H1 (cell line): ENCODE measurements around the gene ZNF140. TPM values are rescaled to one million over a fixed set of nuclear protein-coding genes. Genes with fewer than 3 reads are reported as not detected.

Experiments
- CTCF ChIA-PET: fragments of 300-600 bp; sonication (Branson Sonifier 250); formaldehyde crosslinking; loops from one replicate; lab custom pipeline; 2021; ENCODE audit not compliant: partially characterized antibody; lab: Charles Lee
- POLR2A ChIA-PET: fragments of 300-600 bp; sonication (Branson Sonifier 250); formaldehyde crosslinking; loops from one replicate; lab custom pipeline; 2021; ENCODE audit warnings: inconsistent platforms; ENCODE audit not compliant: partially characterized antibody; lab: Charles Lee
- DNase-seq, 2 experiments: peaks; one replicate each; pipeline versions ENCODE4 v3.0.0 to v3.0.0-alpha.2; 2010 to 2022; ENCODE audit warnings: low spot score in 2 of 2, low read depth in 1 of 2, mixed read lengths in 1 of 2
- FAIRE-seq: peaks from 2 replicates; lab custom pipeline; 2011; peaks lifted over from hg19 to GRCh38; lab: Jason Lieb, UNC
- H2AFZ ChIP-seq: 2 replicates; pipeline ENCODE4 v1.8.1; 2012; ENCODE audit warnings: low read length, inconsistent platforms
- H2AK5ac ChIP-seq: 2 replicates; pipeline ENCODE4 v1.6.1; 2013; ENCODE audit warnings: low read depth, low read length
- H2BK120ac ChIP-seq: replicated peaks from 2 replicates; pipeline ENCODE3; 2013; ENCODE audit warnings: low read depth, low read length, inconsistent platforms
- H2BK12ac ChIP-seq: 2 replicates; pipeline ENCODE4 v1.6.1; 2013; ENCODE audit warnings: low read depth, low read length
- H2BK15ac ChIP-seq: 2 replicates; pipeline ENCODE4 v1.6.1; 2013; ENCODE audit warnings: low read length
- H2BK20ac ChIP-seq: 2 replicates; pipeline ENCODE4 v1.6.1; 2013; ENCODE audit warnings: low read length
- H2BK5ac ChIP-seq: 2 replicates; pipeline ENCODE4 v1.6.1; 2013; ENCODE audit warnings: low read depth, low read length
- H3K14ac ChIP-seq: 2 replicates; pipeline ENCODE4 v1.6.1; 2013; ENCODE audit warnings: inconsistent platforms; ENCODE audit not compliant: insufficient read length
- H3K18ac ChIP-seq: 2 replicates; pipeline ENCODE4 v1.6.1; 2013; ENCODE audit warnings: low read length; ENCODE audit errors: extremely low read depth
- H3K23ac ChIP-seq: 2 replicates; pipeline ENCODE4 v1.6.1; 2013; ENCODE audit warnings: inconsistent platforms; ENCODE audit not compliant: insufficient read length
- H3K23me2 ChIP-seq: 2 replicates; pipeline ENCODE4 v1.6.1; 2013; ENCODE audit warnings: low read depth, low read length
- H3K27ac ChIP-seq: 2 replicates; pipeline ENCODE4 v1.6.1; 2011; ENCODE audit warnings: low read depth, low read length, inconsistent platforms
- H3K27me3 ChIP-seq, 4 experiments: replicated peaks in 1 of 4; 1 replicate in 1 of 4; 2 replicates in 3 of 4; pipeline versions ENCODE4 v1.6.1 to v1.8.1; 2011 to 2013; ENCODE audit warnings: low read length in 3 of 4, mild to moderate bottlenecking in 3 of 4, inconsistent platforms in 2 of 4, mixed read lengths in 2 of 4, moderate library complexity in 1 of 4; ENCODE audit not compliant: control insufficient read depth in 3 of 4, insufficient read depth in 3 of 4; ENCODE audit errors: extremely low read depth in 1 of 4
- H3K36me3 ChIP-seq, 4 experiments: 2 replicates each; pipeline versions ENCODE4 v1.6.1 to v1.8.1; 2011 to 2013; ENCODE audit warnings: mild to moderate bottlenecking in 4 of 4, low read length in 3 of 4, moderate library complexity in 2 of 4, control low read depth in 1 of 4, inconsistent platforms in 1 of 4; ENCODE audit not compliant: insufficient read depth in 4 of 4, control insufficient read depth in 2 of 4
- H3K4ac ChIP-seq: replicated peaks from 2 replicates; pipeline ENCODE3; 2013; ENCODE audit warnings: low read length, low read depth, mixed read lengths, inconsistent platforms; ENCODE audit not compliant: insufficient read length
- H3K4me1 ChIP-seq, 4 experiments: replicated peaks in 1 of 4; 1 replicate in 1 of 4; 2 replicates in 3 of 4; pipeline versions ENCODE4 v1.6.1 to v1.8.1; 2011 to 2013; ENCODE audit warnings: low read length in 3 of 4, inconsistent platforms in 2 of 4, mixed read lengths in 1 of 4; ENCODE audit not compliant: insufficient read depth in 4 of 4, control insufficient read depth in 3 of 4
- H3K4me2 ChIP-seq, 2 experiments: 2 replicates each; pipeline versions ENCODE4 v1.6.1 to v1.8.1; 2011 to 2013; ENCODE audit warnings: low read depth in 2 of 2, low read length in 2 of 2, control low read depth in 1 of 2, inconsistent platforms in 1 of 2, mild to moderate bottlenecking in 1 of 2; ENCODE audit not compliant: insufficient read depth in 1 of 2
- H3K4me3 ChIP-seq, 4 experiments: fragments of 200-600, 300-600 bp in 1 of 4; sonication (generic), shearing (Covaris generic), sonication (Bioruptor Twin) in 1 of 4; 2 replicates each; pipeline versions ENCODE4 v1.5.1 to v1.8.1; 2011 to 2016; ENCODE audit warnings: low read length in 4 of 4, low read depth in 3 of 4, control low read depth in 2 of 4, inconsistent platforms in 2 of 4, mild to moderate bottlenecking in 2 of 4, mixed read lengths in 1 of 4, moderate library complexity in 1 of 4; ENCODE audit not compliant: insufficient read depth in 2 of 4; ENCODE audit errors: extremely low read depth in 1 of 4
- H3K56ac ChIP-seq: replicated peaks from 2 replicates; pipeline ENCODE3; 2013; ENCODE audit warnings: low read depth, mild to moderate bottlenecking, mixed read lengths, low read length, inconsistent platforms; ENCODE audit not compliant: insufficient read length
- H3K79me1 ChIP-seq: 2 replicates; pipeline ENCODE4 v1.6.1; 2013; ENCODE audit warnings: low read depth, low read length, control low read depth
- H3K79me2 ChIP-seq, 2 experiments: 2 replicates each; pipeline versions ENCODE4 v1.6.1 to v1.8.1; 2012 to 2013; ENCODE audit warnings: low read length in 2 of 2, mild to moderate bottlenecking in 2 of 2, inconsistent platforms in 1 of 2; ENCODE audit not compliant: insufficient read depth in 2 of 2, control insufficient read depth in 1 of 2
- H3K9ac ChIP-seq, 4 experiments: replicated peaks in 1 of 4; 1 replicate in 1 of 4; 2 replicates in 3 of 4; pipeline versions ENCODE4 v1.6.1 to v1.8.1; 2011 to 2013; ENCODE audit warnings: low read depth in 3 of 4, low read length in 3 of 4, control low read depth in 2 of 4, mild to moderate bottlenecking in 2 of 4, moderate library complexity in 2 of 4, inconsistent platforms in 1 of 4; ENCODE audit errors: extremely low read depth in 1 of 4
- H3K9me3 ChIP-seq, 2 experiments: 2 replicates each; pipeline versions ENCODE4 v1.6.1 to v1.8.1; 2012 to 2013; ENCODE audit warnings: mild to moderate bottlenecking in 2 of 2, moderate library complexity in 2 of 2, control low read depth in 1 of 2, inconsistent platforms in 1 of 2, low read depth in 1 of 2, low read length in 1 of 2, mixed read lengths in 1 of 2; ENCODE audit not compliant: insufficient read depth in 2 of 2
- H4K20me1 ChIP-seq, 2 experiments: replicated peaks in 1 of 2; 2 replicates each; pipeline versions ENCODE3 to v1.8.1; 2011 to 2013; ENCODE audit warnings: inconsistent platforms in 2 of 2, low read length in 2 of 2, mild to moderate bottlenecking in 1 of 2; ENCODE audit not compliant: insufficient read depth in 2 of 2, control insufficient read depth in 1 of 2
- H4K5ac ChIP-seq: 2 replicates; pipeline ENCODE4 v1.6.1; 2013; ENCODE audit warnings: low read length, low read depth, mixed read lengths, inconsistent platforms; ENCODE audit not compliant: insufficient read length
- H4K8ac ChIP-seq: 2 replicates; pipeline ENCODE4 v1.8.0; 2013; ENCODE audit warnings: mild to moderate bottlenecking, moderate library complexity, low read length, inconsistent platforms; ENCODE audit not compliant: insufficient read depth; ENCODE audit errors: extremely low read depth
- H4K91ac ChIP-seq: replicated peaks from 2 replicates; pipeline ENCODE3; 2013; ENCODE audit warnings: low read length, mixed read lengths, inconsistent platforms; ENCODE audit not compliant: insufficient read length
- GTF2F1 ChIP-seq: IDR thresholded peaks from 2 replicates; pipeline ENCODE4 v1.6.1; 2012; ENCODE audit warnings: low read depth, low read length, improper control_type of control experiment, borderline replicate concordance
- TEAD4 ChIP-seq: IDR thresholded peaks from 2 replicates; pipeline ENCODE4 v1.6.1; 2012; ENCODE audit warnings: low read depth, low read length, inconsistent platforms, mixed read lengths
- YY1 ChIP-seq: IDR thresholded peaks from 2 replicates; pipeline ENCODE4 v1.6.1; 2011; ENCODE audit warnings: low read depth, mild to moderate bottlenecking, low read length
- ZNF274 ChIP-seq: IDR thresholded peaks from 2 replicates; pipeline ENCODE4 v1.7.0; 2012; ENCODE audit warnings: low read length, borderline replicate concordance; ENCODE audit errors: extremely low read depth
- WGBS, 2 experiments: shearing (Covaris generic) in 1 of 2; methylation state at CpG; one replicate each; pipeline versions ENCODE4 v1.1.6 to v1.1.7; 2013 to 2015; ENCODE audit warnings: low lambda C conversion rate in 2 of 2, mixed read lengths in 2 of 2, inconsistent platforms in 1 of 2, low coverage in 1 of 2, missing lambda C conversion rate in 1 of 2; ENCODE audit not compliant: insufficient replicate concordance in 2 of 2, insufficient coverage in 1 of 2, insufficient read length in 1 of 2; ENCODE audit errors: extremely low coverage in 1 of 2, missing lambda C conversion rate in 1 of 2; 5-methylcytosine and 5-hydroxymethylcytosine counted together
- polyA plus RNA-seq, 7 experiments: library from polyadenylated mRNA; depleted of rRNA in 3 of 7; stranded (reverse) in 5 of 7; unstranded in 2 of 7; fragments of >200 nt in 5 of 7; fragments of 200-250 nt in 2 of 7; gene quantifications; 1 replicate in 5 of 7; 2 replicates in 1 of 7; 4 replicates in 1 of 7; pipeline versions ENCODE4 v1.2.1 to v1.2.3, GENCODE V29; 2011 to 2013; ENCODE audit warnings: missing spikeins in 2 of 7, mixed read lengths in 2 of 7
- total RNA-seq: library from RNA; stranded (reverse); fragmentation: NEBNext Ultra II Directional; extraction: Animal tissue kit (Norgen Biotek cat#: 25700); gene quantifications from 2 replicates; pipeline ENCODE4 v1.2.1, GENCODE V29; 2021

Gene ZNF140
- total and polyA plus RNA-seq, 2 of the 8 experiments (the other 6 are each of a cell fraction or from before 2014, with no cell fraction given) = 7.5 to 14.3 TPM

GRCh38 chr12:133120385-133121191 lies 39.9 kb downstream of the ZNF140 start:
- peaks cover 6 to 90% (median 53%) of the 10 kb centered on the region in 4 experiments for H3K36me3 ChIP-seq
- H4K8ac ChIP-seq = peak overlapping the region; percentile 66; the same call in 1 of the 2 replicates
- no peak overlapping the region for H2BK20ac ChIP-seq
- DNase-seq (no peak), FAIRE-seq (no peak)
- CTCF ChIA-PET = interaction anchor here (0.6 kb wide), 1 partner anchor 23 kb away, joined by 3 read pairs; no protein-coding TSS in a partner anchor
- H3K14ac ChIP-seq = no peak overlapping the region
- H3K56ac ChIP-seq = no peak overlapping the region
- no peak overlapping the region for H2BK5ac ChIP-seq
- no peak overlapping the region for H2BK12ac ChIP-seq
- no peaks in the 10 kb centered on the region for H3K27me3 ChIP-seq
- H2AK5ac ChIP-seq = no peak overlapping the region
- no peak overlapping the region for H2AFZ ChIP-seq
- H2BK120ac ChIP-seq = no peak overlapping the region
- no peak for TF ChIP-seq GTF2F1
- TF ChIP-seq TEAD4 = no peak
- TF ChIP-seq ZNF274 = peak; percentile 98
- no peak for TF ChIP-seq YY1
- TF ChIP-seq, all 59 proteins: peak for 1
- H4K91ac ChIP-seq = no peak overlapping the region
- no peak overlapping the region for H3K27ac ChIP-seq
- H3K9me3 ChIP-seq = peaks cover 89 to 91% of the 10 kb centered on the region in 2 experiments
- H4K5ac ChIP-seq = no peak overlapping the region
- no peaks in the 10 kb centered on the region for H4K20me1 ChIP-seq
- no peaks in the 10 kb centered on the region for H3K23me2 ChIP-seq
- H3K4me2 ChIP-seq = no peak overlapping the region
- POLR2A ChIA-PET = interaction anchor here (1.0 kb wide), 2 partner anchors 9 to 41 kb away, joined by 3 to 4 read pairs; partner anchors contain the start of gene ZNF891
- no peak overlapping the region for H2BK15ac ChIP-seq
- H3K79me1 ChIP-seq = peaks cover 2% of the 10 kb centered on the region; the same call in 1 of the 2 replicates
- 91% methylated on average over 3 of the region's 3 CpGs; no CpG with 5 or more reads in 1 of the 2 experiments for WGBS, 2 experiments
- no peak overlapping the region for H3K18ac ChIP-seq
- no peak overlapping the region for H3K9ac ChIP-seq
- H3K23ac ChIP-seq = no peak overlapping the region
- no peak overlapping the region for H3K4ac ChIP-seq
- H3K79me2 ChIP-seq = peaks cover 0 to 16% of the 10 kb centered on the region in 2 experiments; a peak in 2 of 4 replicates
- no peaks in the 10 kb centered on the region for H3K4me1 ChIP-seq
- H3K4me3 ChIP-seq = no peak overlapping the region
